Upper lobe of right lung (tissue), 1 donor: ENCODE measurements around the gene COL4A4. TPM values are rescaled to one million over a fixed set of nuclear protein-coding genes. Genes with fewer than 3 reads are reported as not detected.

ENCODE experiments used
- ATAC-seq: fragments of 200-7000 bp; cut with Tn5 transposase; one replicate; pipeline ENCODE4 v1.9.1; 2020; ENCODE audit warnings: mild to moderate bottlenecking, moderate library complexity
- DNase-seq: peaks from one replicate; pipeline ENCODE4 v3.0.0-alpha.2; 2020
- H3K27ac ChIP-seq: fragments of 200-600 bp; one replicate; pipeline ENCODE4 v1.8.0; 2022
- H3K27me3 ChIP-seq: fragments of 200-600 bp; one replicate; pipeline ENCODE4 v1.8.0; 2022; ENCODE audit warnings: mild to moderate bottlenecking
- H3K36me3 ChIP-seq: fragments of 200-600 bp; one replicate; pipeline ENCODE4 v1.8.0; 2022
- H3K4me1 ChIP-seq: fragments of 200-600 bp; one replicate; pipeline ENCODE4 v1.8.0; 2022
- H3K4me3 ChIP-seq: fragments of 200-600 bp; one replicate; pipeline ENCODE4 v1.8.0; 2022; ENCODE audit warnings: mild to moderate bottlenecking
- H3K9me3 ChIP-seq: fragments of 200-600 bp; one replicate; pipeline ENCODE4 v1.8.0; 2022
- intact Hi-C: fragments of 100-400 bp; cut with DNase I; formaldehyde crosslinking; loops from one replicate; pipeline ENCODE4 v1.11.0; 2022
- total RNA-seq: library from RNA; stranded (reverse); fragmentation: NEBNext Ultra II Directional; extraction: Animal tissue kit (Norgen Biotek cat#: 25700); gene quantifications from one replicate; pipeline ENCODE4 v1.2.1, GENCODE V29; 2021
- TF ChIP-seq, protein P1 (sequence below): fragments of 200-600 bp; IDR thresholded peaks from one replicate; pipeline ENCODE4 v1.8.0; 2022; ENCODE audit warnings: antibody characterized with exemption
- donor health status: DM: no; HTN: yes; CAD: no; lungs with severe emphysema.

Gene COL4A4
- total RNA-seq, 1 donor from 2014 or later = 36.1 TPM

DNA sequence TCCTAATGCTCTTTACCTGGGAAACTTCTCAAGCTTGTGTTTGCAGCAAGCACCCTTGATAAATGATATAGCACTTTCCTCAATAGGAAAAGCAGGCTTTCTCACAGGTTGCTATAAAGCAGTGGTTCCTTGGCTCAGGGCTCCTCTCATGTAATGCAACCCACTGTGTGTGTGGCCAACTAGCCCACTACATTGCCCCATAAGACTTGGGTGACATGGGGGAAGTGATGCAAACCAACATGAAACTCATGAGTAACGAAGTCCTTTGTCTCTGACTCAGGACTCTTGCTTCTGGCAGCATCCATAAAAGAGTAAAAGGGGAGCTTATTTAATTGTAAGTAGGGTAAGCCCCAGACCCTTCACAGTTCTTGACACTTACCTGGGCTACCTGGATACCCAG is 106.9 kb downstream of the COL4A4 start:
- Histone ChIP-seq H3K36me3 (no peaks in the 10 kb centered on the region), H3K27ac (no peak overlapping the region), H3K27me3 (no peaks in the 10 kb centered on the region), H3K9me3 (no peaks in the 10 kb centered on the region), H3K4me3 (no peak overlapping the region), H3K4me1 (no peaks in the 10 kb centered on the region)
- TF ChIP-seq, protein P1, sequence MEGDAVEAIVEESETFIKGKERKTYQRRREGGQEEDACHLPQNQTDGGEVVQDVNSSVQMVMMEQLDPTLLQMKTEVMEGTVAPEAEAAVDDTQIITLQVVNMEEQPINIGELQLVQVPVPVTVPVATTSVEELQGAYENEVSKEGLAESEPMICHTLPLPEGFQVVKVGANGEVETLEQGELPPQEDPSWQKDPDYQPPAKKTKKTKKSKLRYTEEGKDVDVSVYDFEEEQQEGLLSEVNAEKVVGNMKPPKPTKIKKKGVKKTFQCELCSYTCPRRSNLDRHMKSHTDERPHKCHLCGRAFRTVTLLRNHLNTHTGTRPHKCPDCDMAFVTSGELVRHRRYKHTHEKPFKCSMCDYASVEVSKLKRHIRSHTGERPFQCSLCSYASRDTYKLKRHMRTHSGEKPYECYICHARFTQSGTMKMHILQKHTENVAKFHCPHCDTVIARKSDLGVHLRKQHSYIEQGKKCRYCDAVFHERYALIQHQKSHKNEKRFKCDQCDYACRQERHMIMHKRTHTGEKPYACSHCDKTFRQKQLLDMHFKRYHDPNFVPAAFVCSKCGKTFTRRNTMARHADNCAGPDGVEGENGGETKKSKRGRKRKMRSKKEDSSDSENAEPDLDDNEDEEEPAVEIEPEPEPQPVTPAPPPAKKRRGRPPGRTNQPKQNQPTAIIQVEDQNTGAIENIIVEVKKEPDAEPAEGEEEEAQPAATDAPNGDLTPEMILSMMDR = no peak
- no peak for ATAC-seq
- intact Hi-C loops = no loop called here
- DNase-seq = no peak

DNA sequence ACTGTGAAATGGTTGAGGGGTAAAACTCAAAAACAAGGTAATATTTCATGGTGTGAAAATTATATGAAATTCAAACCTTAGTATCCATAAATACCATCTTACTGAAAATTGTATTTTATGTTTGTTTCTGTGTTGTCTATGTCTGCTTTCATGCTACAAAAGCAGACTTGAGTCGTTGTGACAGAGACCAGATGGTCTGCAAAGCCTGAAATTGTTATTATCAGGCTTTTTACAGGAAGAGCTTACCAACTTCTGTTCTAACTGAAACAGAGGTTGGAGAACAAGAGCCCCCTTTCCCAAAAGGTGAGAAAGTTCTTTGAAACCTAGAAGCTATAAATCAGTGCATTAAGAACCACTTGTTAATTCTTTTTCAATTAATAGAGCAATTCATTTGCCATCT is 110.0 kb downstream of the COL4A4 start:
- Histone ChIP-seq H3K27me3 (no peaks in the 10 kb centered on the region), H3K36me3 (peaks cover 2% of the 10 kb centered on the region), H3K4me1 (no peaks in the 10 kb centered on the region), H3K9me3 (no peaks in the 10 kb centered on the region), H3K27ac (no peak overlapping the region), H3K4me3 (no peak overlapping the region)
- intact Hi-C loops = no loop called here
- TF ChIP-seq, protein P1 = no peak
- no peak for ATAC-seq
- no peak for DNase-seq

DNA sequence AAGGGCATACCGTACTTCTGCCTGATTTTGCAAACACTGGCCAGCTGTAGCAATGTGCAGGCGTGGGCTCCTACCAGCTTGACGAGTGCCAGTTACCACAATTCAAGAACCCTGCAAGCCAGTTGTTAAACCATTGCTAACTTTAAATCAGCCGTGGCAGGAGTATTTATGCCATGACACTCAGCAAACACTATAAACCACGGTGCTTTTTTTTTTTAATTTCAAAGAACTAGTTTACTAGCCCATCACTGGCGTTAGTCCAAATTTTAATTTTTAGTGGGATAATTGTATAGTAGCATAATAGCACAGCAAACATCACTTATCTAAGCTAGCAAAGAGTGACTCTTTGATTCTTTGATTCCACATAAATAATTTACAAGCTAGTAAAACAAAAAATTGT is 111.1 kb downstream of the COL4A4 start:
- Histone ChIP-seq H3K36me3 (peaks cover 2% of the 10 kb centered on the region), H3K4me3 (no peak overlapping the region), H3K4me1 (no peaks in the 10 kb centered on the region), H3K27ac (no peak overlapping the region), H3K9me3 (no peaks in the 10 kb centered on the region), H3K27me3 (no peaks in the 10 kb centered on the region)
- intact Hi-C loops = no loop called here
- DNase-seq (no peak), ATAC-seq (no peak)
- TF ChIP-seq, protein P1 = no peak

DNA sequence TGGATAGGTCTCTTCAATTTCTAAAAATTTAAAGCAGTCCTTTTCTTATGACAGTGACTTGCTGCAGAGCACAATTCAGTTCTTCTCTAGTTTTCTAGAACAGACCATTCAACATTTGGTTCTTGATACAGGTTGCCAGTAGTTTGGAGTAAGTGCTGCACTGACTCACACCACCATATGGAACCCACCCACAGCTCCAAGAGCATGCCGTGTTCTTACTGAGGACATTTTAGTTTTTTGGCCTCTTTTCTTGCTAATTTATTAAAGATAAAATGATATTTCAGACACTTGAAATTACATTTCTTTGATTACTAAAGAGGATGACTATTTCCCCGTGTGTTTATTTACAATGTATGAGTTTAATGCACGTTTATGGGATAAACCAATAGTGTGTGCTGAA is 120.0 kb downstream of the COL4A4 start:
- Histone ChIP-seq H3K27me3 (peaks cover 4% of the 10 kb centered on the region), H3K4me1 (no peaks in the 10 kb centered on the region), H3K9me3 (no peaks in the 10 kb centered on the region), H3K4me3 (no peak overlapping the region), H3K36me3 (no peaks in the 10 kb centered on the region), H3K27ac (no peak overlapping the region)
- TF ChIP-seq, protein P1 = no peak
- no peak for ATAC-seq
- no peak for DNase-seq
- intact Hi-C loops = no loop called here

DNA sequence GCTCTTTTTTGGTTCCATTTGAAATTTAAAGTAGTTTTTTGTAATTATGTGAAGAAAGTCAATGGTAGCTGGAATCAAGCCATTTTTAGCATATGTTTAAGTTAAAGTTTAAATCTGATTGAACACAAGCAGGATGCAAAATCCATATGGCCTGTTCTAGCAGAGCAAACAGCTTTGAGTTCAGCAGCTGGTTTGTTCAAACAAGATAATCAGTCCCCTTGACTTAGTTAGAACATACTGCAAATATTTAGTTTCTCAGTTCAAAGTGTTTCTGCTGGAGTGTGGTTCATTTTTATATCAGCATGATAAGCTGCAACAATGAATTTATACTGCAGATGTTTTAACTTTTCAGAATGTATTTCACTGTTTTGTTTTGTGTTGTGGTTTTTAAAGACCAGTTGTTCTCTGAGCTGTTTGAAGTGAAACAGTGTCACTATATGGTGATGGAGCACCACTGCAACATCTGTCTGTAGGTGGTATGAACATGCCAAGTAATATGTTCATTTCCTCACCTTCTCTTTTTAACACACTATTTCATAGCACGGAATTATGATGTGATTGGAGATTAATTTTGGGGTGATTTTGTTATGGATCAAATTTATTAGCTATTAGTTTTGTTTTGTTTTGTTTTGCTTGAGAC is 125.3 kb downstream of the COL4A4 start:
- H3K27ac ChIP-seq = no peak overlapping the region
- TF ChIP-seq, protein P1 = no peak
- ATAC-seq (no peak), DNase-seq (no peak)
- intact Hi-C loops = no loop called here
- H3K36me3 ChIP-seq = no peaks in the 10 kb centered on the region
- no peaks in the 10 kb centered on the region for H3K4me1 ChIP-seq
- H3K9me3 ChIP-seq = no peaks in the 10 kb centered on the region
- H3K4me3 ChIP-seq = no peak overlapping the region
- peaks cover 4% of the 10 kb centered on the region for H3K27me3 ChIP-seq

DNA sequence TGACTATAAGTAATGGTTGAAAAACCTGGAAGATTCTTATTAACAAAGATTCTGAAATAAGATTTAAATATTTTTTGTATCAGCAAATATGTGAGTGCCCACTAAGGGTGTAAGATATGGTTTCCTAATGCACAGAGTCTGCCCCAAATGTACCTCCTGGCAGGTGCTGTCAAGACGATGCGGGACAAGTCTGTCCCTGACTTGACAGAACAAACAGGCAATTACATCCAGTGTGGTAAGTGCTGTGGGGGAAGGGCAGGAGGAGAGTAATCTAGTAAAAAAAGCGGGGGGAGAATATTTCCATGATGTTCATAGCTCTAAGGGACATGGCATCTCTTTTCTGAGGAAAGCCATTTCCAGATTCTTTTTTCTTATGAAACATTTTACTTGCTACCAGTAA is 127.5 kb downstream of the COL4A4 start:
- H3K27me3 ChIP-seq = peaks cover 4% of the 10 kb centered on the region
- H3K36me3 ChIP-seq = no peaks in the 10 kb centered on the region
- no peak for DNase-seq
- no peak overlapping the region for H3K27ac ChIP-seq
- H3K9me3 ChIP-seq = no peaks in the 10 kb centered on the region
- H3K4me1 ChIP-seq = no peaks in the 10 kb centered on the region
- no peak overlapping the region for H3K4me3 ChIP-seq
- no peak for ATAC-seq
- TF ChIP-seq, protein P1 = no peak
- intact Hi-C loops = no loop called here
